ENCODE data around the gene RECK.
A peak's percentile ranks its signal among the peaks of the same experiment; 100 is the strongest.
"Not testable (repeated sequence)": the region's sequence is repeated elsewhere in the genome, so short reads cannot be mapped to it uniquely, and the experiment has no call there.

The RECK gene

GRCh38 chr9:36158917-36159316 is 122.2 kb downstream of the RECK start:
- no peak for DNase-seq (ENCODE audit: low read depth)

GRCh38 chr9:36159509-36159908 is 122.8 kb downstream of the RECK start:
- DNase-seq (ENCODE audit: low read depth): not testable (repeated sequence)

GRCh38 chr9:36160126-36160525 is 123.4 kb downstream of the RECK start:
- not testable (repeated sequence) for DNase-seq (ENCODE audit: low read depth)

GRCh38 chr9:36161187-36161586 is 124.5 kb downstream of the RECK start:
- peak; percentile 29 for DNase-seq (ENCODE audit: low read depth)

GRCh38 chr9:36162211-36162738 is 125.6 kb downstream of the RECK start:
- DNase-seq (ENCODE audit: low read depth): no peak

- DNase-seq (ENCODE audit: low read depth): peak; percentile 23
These were observed 126.5 kb downstream of the RECK start for GRCh38 chr9:36163049-36163785.

GRCh38 chr9:36163786-36164170 is 127.1 kb downstream of the RECK start:
- DNase-seq (ENCODE audit: low read depth): peak; percentile 54

GRCh38 chr9:36164372-36164771 is 127.7 kb downstream of the RECK start:
- DNase-seq (ENCODE audit: low read depth): no peak

GRCh38 chr9:36164989-36165388 is 128.3 kb downstream of the RECK start:
- no peak for DNase-seq (ENCODE audit: low read depth)

- peak; percentile 54 for DNase-seq (ENCODE audit: low read depth)
These were observed 129.1 kb downstream of the RECK start for GRCh38 chr9:36165826-36166167.

GRCh38 chr9:36166168-36166927 is 129.6 kb downstream of the RECK start:
- peak; percentile 91 for DNase-seq (ENCODE audit: low read depth)

- DNase-seq (ENCODE audit: low read depth): no peak
These were observed 132.5 kb downstream of the RECK start, which contains the start of gene CCIN for GRCh38 chr9:36169166-36169565. CCIN (plus strand) TSS chr9:36169388; CDS start chr9:36169503, 115 bp downstream.

GRCh38 chr9:36169708-36170107 is 133.0 kb downstream of the RECK start:
- DNase-seq (ENCODE audit: low read depth): no peak

- no peak for DNase-seq (ENCODE audit: low read depth)
These were observed 133.8 kb downstream of the RECK start for GRCh38 chr9:36170531-36170930.

- DNase-seq (ENCODE audit: low read depth): no peak
These were observed 137.1 kb downstream of the RECK start for GRCh38 chr9:36173861-36174260.
